Stimulated activated CD8-positive, alpha-beta memory T cell treated with anti-CD3 and anti-CD28 coated beads, Interleukin-7, amount 100 ng/mL, for 1 hour (primary cell): ENCODE data around the gene TMEM40.
"Not testable (repeated sequence)": the region's sequence is repeated elsewhere in the genome, so short reads cannot be mapped to it uniquely, and the experiment has no call there.

Experiments used
- DNase-seq, 2 donors: peaks; one replicate each; pipeline ENCODE4 v3.0.0-alpha.2; 2020; ENCODE audit warnings: low read depth in 2 of 2

TMEM40 gene

GRCh38 chr3:12759097-12759679, at the start of gene TMEM40:
TMEM40 (minus strand) TSS chr3:12759259; CDS start chr3:12749832, 9,427 bp downstream.
- DNase-seq, result no peak

GRCh38 chr3:12808587-12808986, 49.5 kb upstream of the TMEM40 start:
- no peak for DNase-seq

- DNase-seq, result no peak
Measured at GRCh38 chr3:12807601-12808359, 48.7 kb upstream of the TMEM40 start.

- DNase-seq, result no peak
Measured at GRCh38 chr3:12807066-12807465, 48.0 kb upstream of the TMEM40 start.

DNA sequence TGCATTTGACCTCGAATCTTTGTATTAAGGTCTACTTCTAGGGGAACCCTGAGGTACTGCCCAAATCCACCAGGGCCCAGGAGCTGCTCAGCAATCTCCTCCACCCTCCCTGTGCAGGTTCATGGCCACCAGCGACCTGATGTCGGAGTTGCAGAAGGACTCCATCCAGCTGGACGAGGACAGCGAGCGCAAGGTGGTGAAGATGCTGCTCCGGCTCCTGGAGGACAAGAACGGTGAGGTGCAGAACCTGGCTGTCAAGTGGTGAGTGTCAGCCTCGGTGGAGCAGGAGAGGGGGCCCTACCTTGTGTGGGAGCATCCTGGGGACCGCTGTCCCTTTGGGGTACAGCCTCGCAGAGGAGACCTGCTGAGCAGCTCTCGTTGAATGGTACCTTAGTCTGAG, 44.3 kb upstream of the TMEM40 start:
- DNase-seq, result no peak

DNA sequence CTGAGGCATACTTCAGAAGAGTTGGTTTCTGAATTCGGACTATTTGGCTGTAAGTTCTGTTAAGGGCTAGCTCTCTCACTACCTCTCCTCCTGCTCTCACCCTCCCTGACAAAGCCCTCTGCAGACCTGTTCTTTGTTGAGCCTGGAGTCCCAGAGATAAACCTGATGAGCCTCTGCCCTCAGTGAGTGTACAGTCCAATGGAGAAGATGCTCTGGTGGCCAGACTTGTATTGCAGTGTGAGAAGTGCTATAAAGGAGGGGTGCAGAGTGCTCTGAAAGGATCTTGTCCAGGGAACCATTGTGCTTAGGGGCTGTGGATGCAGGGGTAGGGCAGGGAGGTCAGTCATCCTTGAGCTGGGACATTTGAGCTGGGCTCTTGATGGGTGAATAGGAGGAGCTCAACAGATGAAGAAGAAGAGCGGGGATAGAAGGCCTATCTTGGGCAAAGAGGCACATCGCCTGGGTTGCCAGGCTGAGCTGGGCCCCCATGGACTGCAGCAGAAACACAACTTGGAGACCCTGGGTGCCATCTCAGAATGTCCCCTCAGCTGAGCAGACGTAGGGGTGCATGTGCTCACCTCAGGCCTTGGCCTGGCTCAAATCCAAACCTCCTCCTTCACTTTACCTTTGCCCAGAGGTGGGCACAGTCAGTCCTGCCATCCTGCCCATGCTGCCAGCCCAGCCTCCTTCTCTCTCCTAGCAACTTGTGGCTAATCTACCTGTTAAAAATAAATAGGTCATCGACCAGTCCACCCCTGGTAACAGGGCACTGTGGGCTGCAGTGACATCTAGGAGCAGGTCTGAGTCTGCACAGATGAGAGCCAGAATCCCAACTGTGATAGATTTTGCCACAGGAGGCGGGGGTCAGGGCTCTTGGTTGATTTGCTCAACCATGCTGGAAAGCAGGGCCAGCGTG, 40.7 kb upstream of the TMEM40 start:
- no peak for DNase-seq

- DNase-seq, result no peak
Measured at GRCh38 chr3:12798559-12799179, 39.6 kb upstream of the TMEM40 start.

GRCh38 chr3:12797892-12798558, 39.0 kb upstream of the TMEM40 start:
- DNase-seq, result no peak

DNA sequence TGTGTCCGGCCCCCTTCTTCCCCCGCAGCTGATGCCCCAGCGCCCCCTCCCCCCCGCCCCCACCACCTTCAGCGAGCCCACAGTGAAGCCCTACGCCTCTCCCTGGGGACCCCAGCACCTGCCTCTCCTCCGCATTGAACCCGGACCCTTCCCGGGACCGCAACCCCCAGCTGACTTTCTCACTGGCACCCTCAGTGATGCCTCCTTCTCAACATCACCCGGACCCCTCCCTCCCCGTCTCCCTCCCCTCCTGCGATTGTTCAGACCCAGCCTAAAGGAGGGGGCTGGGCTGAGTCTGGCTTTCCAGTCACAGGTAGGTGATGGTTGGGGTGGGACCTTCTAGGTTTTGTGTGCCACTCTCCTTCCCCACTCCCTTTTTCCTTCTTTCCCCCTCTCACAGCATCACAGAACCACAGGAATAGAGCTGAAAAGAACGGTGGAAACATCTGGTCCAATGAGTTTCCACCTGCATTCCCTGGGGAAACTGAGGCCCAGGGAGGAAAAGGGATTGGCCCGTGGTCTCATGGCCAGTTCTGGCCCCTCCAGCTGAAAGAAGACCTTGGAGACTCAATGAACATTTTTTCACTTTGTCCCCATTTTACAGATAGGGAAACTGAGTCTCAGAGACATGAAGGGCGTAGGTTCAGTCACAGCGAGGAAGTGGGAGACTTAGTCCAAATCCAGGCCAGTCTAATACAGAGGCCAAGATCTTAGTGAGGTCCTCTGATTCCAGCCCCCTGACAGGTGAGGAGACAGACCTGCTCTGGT, 38.2 kb upstream of the TMEM40 start:
- DNase-seq, result no peak

DNA sequence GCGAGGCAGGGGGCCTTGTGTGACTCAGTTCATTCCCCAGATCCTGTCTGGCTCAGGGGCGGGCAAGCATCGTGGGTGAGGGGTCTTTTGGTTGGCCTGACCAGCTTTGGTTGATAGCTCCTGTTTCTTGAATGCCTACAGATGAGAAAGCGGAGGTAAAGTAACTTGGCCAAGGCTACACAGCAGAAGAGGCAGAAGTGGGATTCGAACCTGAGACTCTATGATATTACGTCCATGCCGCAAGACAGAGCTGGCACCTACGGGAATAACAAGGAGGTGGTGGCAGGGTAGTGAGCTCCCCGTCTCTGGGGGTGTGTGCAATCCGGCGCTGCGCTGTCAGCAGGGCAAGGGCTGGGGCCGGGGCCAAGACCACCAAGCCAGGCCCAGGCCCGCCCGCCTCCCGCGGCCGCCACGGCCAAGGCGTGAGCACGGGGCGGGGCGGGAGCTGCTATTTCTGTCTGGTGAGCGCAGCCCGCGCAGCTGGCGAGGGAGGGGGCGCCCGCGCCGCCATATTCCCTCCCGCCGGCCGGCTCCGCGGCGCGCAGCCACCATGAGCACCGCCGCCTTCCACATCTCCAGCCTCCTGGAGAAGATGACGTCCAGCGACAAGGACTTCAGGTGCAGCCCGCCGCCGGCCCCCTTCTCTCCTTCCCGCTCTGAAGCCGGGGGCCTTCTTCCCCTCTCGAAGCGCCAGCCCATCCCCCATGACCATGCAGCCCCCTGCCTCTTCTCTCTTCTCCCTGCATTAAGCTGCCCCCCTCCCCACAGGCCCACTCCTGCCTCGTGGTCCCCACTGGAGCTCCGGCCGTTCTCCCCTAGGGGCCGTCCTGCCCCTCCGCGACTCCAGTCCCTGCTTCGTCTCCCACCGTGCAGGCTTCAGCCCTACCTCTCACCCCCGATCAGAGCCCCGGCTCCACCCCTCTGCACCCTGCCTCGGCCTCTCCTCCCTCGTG, 37.4 kb upstream of the TMEM40 start, which contains the start of gene CAND2:
CAND2 (plus strand) TSS at position 510 of the 953 bp plus-strand sequence; CDS start at position 551, 41 bp downstream.
- no peak for DNase-seq

DNA sequence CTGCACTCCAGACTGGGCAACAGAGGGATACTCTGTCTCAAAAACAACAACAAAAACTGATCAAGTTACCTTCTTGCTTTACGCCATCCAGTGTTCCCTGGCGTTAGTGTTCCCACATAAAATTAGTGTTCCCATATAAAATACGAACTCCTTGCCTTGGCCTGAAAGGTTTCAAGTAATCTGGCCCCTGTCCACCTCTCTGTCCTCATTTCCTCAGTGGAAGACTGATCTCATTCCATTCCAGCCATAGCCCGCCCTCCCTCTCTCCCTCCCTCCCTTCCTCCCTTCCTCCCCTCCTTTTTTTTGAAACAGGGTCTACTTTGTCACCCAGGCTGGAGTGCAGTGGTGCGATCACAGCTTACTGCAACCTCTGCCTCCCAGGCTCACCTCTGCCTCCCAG, 34.6 kb upstream of the TMEM40 start:
- DNase-seq, result no peak

GRCh38 chr3:12791430-12791829, 32.4 kb upstream of the TMEM40 start:
- no peak for DNase-seq

DNA sequence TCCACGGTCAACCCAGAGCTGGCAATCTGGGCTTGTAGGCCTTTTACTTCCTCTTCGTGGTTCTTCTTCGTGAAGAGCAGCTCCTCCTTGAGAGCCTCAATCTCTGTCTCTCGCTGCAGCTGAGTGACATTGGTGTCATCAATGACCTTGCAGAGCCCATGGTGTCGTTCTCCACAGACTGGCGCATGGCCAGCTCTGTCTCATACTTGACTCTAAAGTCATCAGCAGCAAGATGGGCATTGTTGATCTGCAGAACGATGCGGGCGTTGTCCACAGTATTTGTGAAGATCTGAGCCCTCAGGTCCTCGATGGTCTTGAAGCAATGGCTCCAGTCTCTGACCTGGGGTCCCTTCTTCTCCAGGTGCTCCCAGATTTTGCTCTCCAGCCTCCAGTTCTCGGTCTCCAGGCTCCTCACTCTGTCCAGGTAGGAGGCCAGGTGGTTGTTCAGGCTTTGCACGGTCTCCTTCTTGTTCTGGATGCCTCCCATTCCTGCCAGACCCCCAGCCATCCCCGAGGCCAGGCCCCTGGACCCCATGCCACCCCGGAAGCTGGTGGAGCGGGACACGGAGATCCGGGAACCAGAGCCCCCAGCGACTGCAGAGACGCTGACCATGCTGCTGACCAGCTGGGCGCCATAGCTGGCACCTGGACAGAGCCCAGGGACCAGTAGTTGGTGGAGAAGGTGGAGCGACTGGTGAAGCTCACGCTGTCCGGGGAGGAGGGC, 29.1 kb upstream of the TMEM40 start:
- not testable (repeated sequence) for DNase-seq

GRCh38 chr3:12787346-12787745, 28.3 kb upstream of the TMEM40 start:
- DNase-seq, result peak; percentile 31 to 44

GRCh38 chr3:12785096-12785495, 26.0 kb upstream of the TMEM40 start:
- DNase-seq, result no peak

- DNase-seq, result no peak
Measured at GRCh38 chr3:12782172-12782815, 23.2 kb upstream of the TMEM40 start.

DNA sequence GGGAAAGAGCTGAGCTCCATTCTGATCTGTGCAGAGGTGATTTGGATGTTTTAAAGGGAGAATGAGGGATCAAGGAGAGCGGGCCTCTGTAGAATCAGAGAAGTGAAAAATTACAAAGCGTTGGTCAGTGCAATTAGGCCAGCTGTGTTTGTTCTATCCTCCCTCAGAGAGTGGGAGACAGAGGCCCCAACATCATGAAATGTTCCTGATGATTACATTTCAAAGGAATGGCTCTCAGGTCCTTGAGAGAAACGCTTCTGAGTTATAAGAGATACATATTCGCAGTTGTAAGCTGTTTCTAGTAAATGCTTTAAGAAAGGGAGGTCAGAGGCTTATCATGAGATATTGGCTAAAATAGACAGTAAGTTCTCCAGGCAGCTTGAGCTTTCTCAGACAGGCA, 21.7 kb upstream of the TMEM40 start:
- DNase-seq, result no peak

GRCh38 chr3:12777171-12777570, 18.1 kb upstream of the TMEM40 start:
- no peak for DNase-seq
